Measurements from ENCODE around the gene GATD1.

DNA sequence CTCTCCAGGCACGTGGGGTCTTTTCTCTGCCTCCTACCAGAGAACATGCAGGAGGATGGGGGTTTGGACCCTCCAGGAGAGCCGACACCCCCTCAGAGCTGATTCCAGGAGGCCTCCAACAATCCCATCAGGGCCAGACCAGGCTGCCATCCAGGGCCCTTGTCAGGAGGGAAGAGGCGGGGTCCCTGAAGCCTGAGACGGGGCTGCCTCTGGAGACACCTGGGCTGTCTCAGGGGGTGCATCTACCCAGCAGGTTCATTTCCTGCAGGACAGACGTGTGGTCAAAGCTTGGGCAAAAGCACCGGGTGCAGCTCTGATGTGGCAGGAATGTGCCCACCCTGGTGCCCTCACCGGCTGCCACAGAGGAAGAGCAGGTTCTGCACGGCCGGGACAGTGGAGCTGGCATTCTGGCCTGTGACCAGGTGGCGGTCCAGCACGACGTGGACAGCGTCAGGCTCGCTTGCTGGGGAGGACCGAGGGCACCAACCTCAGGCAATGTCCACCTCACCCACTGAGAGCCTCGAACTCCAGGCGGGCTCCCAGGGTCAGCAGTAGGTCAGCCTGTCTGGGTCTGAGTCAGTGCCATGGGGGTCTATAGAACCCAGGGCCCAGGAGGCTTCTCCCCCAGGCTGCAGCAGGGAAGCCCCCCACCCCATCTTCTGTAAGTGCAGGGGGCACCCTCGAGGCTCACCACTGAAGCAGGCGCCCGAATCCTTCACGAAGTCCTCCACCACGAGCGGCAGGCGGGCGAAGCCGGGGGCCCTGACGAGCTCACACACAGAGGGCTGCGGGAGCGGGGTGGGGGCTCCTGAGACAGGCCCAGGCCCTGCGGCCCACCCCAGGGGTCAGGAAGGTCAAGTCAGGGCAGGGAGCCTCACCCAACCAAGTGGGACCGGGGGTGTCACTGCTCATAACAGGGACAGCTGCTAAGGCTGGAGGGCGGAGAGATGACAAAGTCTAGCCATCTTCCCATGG, 6.4 kb downstream of the GATD1 start:
- no peak for TF ChIP-seq ZNF70 (CRISPR knock-in tag; IDR thresholded peaks at IDR 0.05)
- TF ChIP-seq, protein P1, sequence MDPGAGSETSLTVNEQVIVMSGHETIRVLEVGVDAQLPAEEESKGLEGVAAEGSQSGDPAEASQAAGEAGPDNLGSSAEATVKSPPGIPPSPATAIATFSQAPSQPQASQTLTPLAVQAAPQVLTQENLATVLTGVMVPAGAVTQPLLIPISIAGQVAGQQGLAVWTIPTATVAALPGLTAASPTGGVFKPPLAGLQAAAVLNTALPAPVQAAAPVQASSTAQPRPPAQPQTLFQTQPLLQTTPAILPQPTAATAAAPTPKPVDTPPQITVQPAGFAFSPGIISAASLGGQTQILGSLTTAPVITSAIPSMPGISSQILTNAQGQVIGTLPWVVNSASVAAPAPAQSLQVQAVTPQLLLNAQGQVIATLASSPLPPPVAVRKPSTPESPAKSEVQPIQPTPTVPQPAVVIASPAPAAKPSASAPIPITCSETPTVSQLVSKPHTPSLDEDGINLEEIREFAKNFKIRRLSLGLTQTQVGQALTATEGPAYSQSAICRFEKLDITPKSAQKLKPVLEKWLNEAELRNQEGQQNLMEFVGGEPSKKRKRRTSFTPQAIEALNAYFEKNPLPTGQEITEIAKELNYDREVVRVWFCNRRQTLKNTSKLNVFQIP (CRISPR knock-in tag; IDR thresholded peaks at IDR 0.05; ENCODE audit: borderline replicate concordance, low read depth): no peak
- TF ChIP-seq, protein P2, sequence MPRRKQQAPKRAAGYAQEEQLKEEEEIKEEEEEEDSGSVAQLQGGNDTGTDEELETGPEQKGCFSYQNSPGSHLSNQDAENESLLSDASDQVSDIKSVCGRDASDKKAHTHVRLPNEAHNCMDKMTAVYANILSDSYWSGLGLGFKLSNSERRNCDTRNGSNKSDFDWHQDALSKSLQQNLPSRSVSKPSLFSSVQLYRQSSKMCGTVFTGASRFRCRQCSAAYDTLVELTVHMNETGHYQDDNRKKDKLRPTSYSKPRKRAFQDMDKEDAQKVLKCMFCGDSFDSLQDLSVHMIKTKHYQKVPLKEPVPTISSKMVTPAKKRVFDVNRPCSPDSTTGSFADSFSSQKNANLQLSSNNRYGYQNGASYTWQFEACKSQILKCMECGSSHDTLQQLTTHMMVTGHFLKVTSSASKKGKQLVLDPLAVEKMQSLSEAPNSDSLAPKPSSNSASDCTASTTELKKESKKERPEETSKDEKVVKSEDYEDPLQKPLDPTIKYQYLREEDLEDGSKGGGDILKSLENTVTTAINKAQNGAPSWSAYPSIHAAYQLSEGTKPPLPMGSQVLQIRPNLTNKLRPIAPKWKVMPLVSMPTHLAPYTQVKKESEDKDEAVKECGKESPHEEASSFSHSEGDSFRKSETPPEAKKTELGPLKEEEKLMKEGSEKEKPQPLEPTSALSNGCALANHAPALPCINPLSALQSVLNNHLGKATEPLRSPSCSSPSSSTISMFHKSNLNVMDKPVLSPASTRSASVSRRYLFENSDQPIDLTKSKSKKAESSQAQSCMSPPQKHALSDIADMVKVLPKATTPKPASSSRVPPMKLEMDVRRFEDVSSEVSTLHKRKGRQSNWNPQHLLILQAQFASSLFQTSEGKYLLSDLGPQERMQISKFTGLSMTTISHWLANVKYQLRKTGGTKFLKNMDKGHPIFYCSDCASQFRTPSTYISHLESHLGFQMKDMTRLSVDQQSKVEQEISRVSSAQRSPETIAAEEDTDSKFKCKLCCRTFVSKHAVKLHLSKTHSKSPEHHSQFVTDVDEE (CRISPR knock-in tag; IDR thresholded peaks at IDR 0.05): no peak
- TF ChIP-seq, protein P3, sequence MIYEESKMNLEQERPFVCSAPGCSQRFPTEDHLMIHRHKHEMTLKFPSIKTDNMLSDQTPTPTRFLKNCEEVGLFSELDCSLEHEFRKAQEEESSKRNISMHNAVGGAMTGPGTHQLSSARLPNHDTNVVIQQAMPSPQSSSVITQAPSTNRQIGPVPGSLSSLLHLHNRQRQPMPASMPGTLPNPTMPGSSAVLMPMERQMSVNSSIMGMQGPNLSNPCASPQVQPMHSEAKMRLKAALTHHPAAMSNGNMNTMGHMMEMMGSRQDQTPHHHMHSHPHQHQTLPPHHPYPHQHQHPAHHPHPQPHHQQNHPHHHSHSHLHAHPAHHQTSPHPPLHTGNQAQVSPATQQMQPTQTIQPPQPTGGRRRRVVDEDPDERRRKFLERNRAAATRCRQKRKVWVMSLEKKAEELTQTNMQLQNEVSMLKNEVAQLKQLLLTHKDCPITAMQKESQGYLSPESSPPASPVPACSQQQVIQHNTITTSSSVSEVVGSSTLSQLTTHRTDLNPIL (CRISPR knock-in tag; IDR thresholded peaks at IDR 0.05; ENCODE audit: low read depth): no peak
- no peak for TF ChIP-seq TCF4 (CRISPR knock-in tag; IDR thresholded peaks at IDR 0.05; ENCODE audit: borderline replicate concordance)
- TF ChIP-seq, protein P4, sequence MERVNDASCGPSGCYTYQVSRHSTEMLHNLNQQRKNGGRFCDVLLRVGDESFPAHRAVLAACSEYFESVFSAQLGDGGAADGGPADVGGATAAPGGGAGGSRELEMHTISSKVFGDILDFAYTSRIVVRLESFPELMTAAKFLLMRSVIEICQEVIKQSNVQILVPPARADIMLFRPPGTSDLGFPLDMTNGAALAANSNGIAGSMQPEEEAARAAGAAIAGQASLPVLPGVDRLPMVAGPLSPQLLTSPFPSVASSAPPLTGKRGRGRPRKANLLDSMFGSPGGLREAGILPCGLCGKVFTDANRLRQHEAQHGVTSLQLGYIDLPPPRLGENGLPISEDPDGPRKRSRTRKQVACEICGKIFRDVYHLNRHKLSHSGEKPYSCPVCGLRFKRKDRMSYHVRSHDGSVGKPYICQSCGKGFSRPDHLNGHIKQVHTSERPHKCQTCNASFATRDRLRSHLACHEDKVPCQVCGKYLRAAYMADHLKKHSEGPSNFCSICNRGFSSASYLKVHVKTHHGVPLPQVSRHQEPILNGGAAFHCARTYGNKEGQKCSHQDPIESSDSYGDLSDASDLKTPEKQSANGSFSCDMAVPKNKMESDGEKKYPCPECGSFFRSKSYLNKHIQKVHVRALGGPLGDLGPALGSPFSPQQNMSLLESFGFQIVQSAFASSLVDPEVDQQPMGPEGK (CRISPR knock-in tag; IDR thresholded peaks at IDR 0.05; ENCODE audit: borderline replicate concordance): no peak
- no peak for TF ChIP-seq TOX (CRISPR knock-in tag; IDR thresholded peaks at IDR 0.05; ENCODE audit: borderline replicate concordance)
- TF ChIP-seq ZFP3 (CRISPR knock-in tag; IDR thresholded peaks at IDR 0.05): no peak
- TF ChIP-seq ISL1 (CRISPR knock-in tag; IDR thresholded peaks at IDR 0.05): no peak
- TF ChIP-seq PPARA (CRISPR knock-in tag; IDR thresholded peaks at IDR 0.05; ENCODE audit: borderline replicate concordance): no peak
- no peak for TF ChIP-seq ARNTL (CRISPR knock-in tag; IDR thresholded peaks at IDR 0.05; ENCODE audit: borderline replicate concordance, low read depth)
- no peak for TF ChIP-seq RARB (CRISPR knock-in tag; IDR thresholded peaks at IDR 0.05)
- no peak for TF ChIP-seq ZC3H10 (CRISPR knock-in tag; IDR thresholded peaks at IDR 0.05)
- no peak for TF ChIP-seq BACH2 (CRISPR knock-in tag; IDR thresholded peaks at IDR 0.05; ENCODE audit: borderline replicate concordance)

All from SK-N-SH treated with all-trans-retinoic acid at 6 μM for 48 hours (cell line).